HG02885 (cell line): Measurements from ENCODE around the gene CIB2.
A peak's percentile ranks its signal among the peaks of the same experiment; 100 is the strongest.

Experiments used
- ATAC-seq: cut with Tn5 transposase; IDR thresholded peaks from one replicate; pipeline ENCODE4 v1.9.1; 2021; ENCODE audit warnings: mild to moderate bottlenecking; ENCODE audit not compliant: unreplicated experiment, poor library complexity

Gene CIB2

DNA sequence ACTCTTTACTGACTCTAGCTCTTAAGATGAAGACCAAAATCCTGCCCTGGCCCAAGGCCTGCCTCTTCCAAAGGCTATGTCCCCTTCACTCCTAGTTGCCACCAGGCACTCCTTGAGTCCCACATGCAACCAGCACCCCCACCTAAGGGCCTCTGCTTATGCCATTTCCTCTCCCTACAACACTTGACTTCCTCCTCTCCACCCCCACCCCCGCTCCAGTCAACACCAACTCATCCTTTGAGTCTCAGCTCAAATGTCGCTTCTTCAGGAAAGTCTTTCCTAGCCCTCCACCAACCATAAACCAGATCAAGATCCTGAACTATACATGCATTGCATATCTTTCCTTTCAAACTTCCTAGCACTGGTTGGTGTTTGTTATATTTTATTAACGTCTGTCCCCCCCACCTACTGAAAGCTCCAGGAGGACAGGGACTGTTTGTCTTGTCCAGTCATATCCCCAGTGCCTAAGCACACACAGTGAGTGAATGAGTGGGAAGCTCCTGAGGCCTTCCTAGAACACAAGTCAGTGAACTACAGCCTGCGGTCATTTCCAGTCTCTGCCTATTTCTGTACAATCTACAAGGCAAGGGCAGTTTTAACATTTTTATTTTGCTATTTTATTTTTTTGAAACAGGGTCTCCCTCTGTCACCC lies 61.1 kb downstream of the CIB2 start:
- no peak for ATAC-seq

DNA sequence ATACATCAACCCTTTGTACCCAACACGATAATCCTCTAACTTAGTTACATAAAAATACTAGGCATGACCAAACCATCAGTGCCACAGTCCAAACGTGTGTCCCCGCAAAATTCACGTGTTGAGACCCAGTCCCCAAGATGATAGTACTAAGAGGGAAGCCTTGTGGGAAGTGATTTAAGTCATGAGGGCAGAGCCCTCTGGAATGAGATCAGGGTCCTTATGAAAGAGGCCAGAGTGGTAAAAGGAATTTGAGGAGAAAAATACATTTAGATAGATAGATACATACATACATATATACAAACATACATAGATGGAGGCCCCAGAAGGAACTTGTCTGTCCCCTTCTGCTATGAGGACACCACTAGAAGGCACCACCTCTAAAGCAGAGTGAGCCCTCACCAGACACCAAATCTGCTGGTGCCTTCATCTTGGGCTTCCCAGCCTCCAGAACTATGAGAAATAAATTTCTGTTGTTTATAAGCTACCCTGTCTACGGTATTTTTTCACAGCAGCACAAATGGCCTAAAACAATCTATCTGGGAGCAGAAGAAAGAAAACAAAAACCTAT lies 61.7 kb downstream of the CIB2 start:
- ATAC-seq = no peak

DNA sequence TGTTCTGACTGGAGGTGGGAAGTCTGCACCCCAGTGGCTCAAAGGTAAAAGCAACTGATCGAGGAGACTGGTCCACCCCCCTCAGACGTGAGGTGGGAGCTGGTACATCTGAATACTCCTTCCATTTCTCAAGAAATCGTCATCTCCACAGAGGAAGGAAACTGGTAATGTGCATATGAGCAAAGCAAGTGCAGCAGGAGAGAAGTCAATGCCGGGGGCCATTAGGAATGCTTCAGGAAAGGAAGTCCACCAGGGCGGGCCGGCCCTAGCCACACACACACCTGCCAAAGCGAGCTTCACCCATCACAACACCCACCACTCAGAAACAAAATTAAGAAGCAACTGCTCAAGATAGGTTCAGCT lies 62.2 kb downstream of the CIB2 start:
- no peak for ATAC-seq

DNA sequence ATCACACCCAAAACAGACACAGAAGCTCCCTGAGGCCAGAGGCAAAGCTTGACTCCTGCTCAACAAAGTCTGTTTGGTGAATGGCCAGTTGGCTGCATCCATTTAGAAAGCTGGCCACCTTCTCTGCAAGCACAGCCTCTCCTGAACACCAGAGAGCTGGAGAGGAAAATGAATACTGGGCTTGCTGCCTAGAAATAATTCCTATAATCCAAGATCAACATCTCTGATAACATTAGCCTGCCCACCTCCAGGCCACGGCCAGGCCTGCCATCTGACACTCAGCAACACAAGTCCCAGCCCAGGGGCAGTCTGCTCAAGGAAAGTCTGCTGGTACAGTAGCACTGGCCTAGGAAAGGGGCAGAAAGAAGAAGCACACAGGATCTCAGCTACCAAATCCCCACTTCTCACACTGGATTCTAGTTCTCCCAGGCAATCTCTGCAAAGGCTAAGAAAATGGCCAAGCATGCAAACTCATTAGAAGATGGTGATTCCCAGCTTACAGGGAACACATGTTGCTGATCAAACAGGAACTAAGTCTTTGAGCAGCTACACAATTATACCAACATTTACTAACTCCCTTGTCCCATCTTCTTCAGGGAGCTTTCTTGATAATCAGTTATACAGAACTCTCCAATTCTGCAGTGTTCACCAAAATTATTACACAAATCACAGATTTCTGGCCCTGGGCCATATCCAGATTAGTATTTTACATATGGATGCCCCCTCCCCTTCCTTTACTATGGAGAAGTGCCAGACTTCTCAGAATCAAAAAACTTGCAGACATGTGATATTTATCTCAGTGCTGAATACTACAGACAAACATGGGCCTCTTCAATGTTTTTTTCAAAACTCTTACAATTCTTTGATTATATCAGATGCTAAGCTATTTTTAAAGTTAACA lies 63.7 kb downstream of the CIB2 start:
- ATAC-seq = no peak

DNA sequence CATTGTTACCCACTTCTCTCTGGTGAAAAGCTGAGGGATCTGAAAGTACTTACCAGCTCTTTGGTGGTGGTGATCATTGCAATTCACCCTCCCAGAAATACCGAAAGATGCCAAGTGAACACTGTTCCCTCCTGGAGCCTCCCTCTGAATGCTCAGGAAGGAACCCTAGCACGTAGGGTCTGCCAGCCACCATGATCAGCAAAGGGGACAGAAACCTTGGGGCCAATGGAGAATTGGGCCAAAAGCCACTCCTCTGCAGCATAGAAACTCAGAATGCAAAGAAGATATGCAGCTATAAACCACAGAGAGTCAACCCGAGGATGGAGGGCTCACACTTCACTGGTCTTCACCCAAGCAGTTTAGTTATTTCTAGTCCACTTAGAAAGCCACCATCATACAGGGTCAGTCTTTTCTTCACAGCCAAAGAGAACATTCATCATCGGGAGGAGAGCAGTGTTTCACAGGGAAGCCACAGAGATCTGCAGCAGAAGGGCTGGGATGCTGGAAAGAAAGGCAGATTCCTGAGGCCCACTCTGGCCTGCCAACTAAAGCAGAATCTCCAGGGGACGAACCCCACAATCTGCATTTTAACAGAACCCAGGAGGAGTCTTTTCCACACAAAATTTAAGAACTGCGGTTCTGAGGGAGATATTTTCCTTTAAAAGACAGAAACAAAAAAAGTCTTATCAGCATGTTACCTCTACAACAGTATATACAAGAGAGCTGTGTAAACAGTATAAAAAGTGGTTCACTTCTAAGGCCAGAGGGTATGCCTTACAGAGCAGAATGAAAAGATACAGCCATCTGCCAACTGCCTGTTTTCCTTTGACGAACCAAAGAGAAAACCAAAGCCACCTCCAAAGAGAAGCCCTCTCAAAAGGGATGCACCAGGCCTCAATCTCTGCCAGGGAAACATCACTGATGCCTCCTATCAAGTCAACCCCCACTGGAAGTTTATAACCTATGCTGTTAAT lies 65.0 kb downstream of the CIB2 start:
- ATAC-seq = peak; percentile 66

DNA sequence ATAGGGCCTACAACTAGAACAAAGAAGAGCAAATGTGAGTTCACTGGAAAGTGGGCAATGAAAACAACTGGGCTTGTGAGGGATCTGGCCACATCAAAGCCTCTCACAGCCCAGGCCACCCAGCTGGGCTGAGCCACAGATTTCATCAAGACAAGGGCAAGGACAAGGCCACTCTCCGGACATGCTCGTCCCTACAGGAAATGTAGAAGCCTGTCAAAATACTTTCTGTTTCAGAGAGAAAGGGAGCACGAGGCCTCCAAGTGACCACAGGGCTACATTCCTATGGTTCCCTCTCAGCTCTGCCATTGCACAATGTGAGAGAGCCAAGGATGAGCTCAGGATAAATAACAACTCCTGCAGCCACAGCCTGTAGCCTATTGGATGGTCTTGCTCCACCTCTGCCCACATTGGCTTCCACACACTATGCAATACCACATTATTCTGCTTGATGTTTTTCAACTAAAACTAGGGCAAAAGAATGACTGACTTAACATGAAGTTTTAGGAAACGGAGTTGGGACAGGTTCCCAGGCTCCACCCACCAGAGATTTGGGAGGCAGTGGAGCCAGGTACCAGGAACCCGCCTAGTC lies 65.9 kb downstream of the CIB2 start:
- ATAC-seq = no peak

DNA sequence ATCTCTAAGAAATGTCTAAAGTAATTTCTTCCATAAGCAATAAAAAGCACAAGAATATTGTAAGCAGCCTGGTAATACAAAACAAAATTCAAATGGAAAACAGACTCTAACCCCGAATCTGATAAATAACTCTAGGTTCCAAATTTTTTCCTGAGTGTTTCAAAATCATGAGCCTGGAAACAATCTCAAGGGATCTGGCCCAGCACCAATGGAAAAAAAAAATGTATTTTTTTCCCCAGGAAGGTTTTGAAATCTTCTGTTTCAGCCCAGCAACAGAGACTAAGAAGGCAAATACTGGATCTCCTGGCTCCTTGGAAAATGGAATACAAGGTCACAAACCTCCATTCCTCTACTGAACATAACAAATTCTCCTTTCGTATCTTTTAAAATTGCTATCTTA lies 66.7 kb downstream of the CIB2 start:
- no peak for ATAC-seq

DNA sequence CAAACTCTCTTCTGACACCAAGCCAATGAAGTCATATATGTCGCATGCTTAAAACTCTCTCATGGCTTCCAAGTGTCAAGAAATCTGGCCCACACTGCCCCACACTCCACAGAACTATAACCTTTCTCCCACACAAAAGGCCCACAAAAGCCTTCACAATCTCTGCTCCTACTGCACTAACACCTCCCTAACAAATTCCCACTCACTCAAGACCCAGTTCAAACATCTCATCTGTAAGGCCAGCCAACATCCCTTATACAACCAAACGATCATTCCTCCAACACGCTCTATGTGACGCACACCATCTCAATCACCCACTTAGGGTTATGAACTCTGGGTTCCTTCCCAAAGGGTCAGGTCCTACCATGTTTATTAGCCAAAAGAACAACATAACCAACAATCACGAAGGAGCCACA lies 67.3 kb downstream of the CIB2 start:
- ATAC-seq = no peak

DNA sequence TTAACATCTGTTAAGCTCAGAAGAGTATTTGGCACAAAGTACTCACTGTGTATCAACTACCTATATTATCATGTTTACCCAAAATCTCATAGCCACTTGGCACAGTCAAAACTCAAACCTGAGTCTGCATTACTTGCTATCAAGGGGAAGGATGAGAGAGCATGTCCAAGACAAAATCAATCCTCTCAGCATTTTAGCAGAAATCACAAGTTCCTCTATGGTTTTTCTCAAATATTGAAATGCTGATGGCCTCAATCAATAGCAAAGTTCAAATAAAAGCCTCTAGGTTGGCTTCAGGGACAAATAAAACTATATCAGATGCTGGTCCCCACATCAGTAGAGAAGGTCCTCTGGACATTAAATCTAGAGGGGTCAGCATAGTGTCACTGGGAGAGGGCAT lies 68.0 kb downstream of the CIB2 start:
- ATAC-seq = no peak

DNA sequence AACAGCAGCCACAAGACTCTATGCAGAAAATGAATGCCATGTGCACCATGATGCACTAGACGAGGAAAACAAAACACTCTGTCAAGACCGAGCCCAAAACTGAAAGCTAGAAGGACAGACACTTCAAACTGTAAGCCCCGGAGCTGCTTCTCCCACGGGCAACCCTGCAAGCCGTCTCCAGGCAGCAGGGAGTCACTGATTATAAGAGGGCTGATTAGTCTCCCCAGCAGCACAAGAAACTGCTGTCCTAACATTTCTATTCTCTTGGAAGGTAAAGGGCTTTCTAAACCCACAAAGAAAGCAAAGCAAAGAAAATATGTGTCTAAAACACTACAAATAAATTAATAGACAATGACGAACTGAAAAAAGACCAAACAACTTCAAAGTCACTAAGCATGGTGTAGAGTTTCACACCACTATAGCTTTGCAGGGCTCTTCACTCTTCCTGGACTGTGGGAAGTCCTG lies 69.2 kb downstream of the CIB2 start:
- ATAC-seq = no peak

DNA sequence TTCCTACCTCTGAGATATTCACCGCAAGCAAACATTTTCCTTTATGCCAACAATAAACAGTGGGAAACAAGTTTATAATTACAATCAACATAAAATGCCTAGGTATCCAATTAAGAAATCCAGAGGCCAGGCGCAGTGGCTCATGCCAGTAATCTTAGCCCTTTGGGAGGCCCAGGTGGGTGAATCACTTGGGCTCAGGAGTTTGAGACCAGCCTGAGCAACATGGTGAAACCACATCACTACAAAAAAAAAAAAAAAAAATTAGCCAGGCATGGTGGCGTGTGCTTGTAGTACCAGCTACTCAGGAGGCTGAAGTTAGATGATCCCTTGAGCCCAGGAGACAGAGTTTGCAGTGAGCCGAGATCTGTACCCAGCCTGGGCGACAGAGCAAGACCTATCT lies 71.0 kb downstream of the CIB2 start:
- no peak for ATAC-seq

DNA sequence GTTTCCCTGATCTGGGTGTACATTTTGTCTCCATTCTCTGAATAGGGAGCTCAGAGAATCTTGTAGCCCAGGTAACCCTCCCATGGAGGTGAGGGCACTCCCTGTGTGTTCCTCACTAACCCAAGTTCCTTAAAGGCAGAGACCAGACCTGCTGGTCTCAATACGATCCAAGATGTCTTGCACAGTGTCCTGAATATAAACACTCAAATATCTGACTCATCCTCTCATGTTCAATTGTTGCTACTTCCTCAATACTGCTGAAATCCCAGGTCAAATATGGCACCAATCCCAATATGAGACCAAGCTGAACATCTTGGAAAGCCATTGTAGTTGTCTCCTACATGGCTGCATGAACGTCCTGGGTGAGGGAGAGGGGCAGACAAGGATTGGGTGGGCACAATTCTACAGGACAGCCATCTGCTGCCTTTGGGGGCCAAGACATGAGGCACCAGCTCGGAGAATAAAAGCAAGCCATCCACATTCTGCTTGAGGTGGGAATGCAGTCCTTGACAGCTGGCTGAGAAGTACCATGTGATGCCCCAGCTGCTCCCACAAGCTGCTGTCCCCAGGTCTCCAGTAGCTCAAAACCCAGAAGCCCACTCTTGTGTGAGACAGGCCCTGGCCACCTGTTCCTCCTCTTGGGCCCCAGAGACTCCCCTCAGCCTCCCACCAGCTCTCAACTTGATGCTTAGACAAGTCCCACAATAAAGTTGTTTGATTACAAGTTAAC lies 72.0 kb downstream of the CIB2 start:
- no peak for ATAC-seq

DNA sequence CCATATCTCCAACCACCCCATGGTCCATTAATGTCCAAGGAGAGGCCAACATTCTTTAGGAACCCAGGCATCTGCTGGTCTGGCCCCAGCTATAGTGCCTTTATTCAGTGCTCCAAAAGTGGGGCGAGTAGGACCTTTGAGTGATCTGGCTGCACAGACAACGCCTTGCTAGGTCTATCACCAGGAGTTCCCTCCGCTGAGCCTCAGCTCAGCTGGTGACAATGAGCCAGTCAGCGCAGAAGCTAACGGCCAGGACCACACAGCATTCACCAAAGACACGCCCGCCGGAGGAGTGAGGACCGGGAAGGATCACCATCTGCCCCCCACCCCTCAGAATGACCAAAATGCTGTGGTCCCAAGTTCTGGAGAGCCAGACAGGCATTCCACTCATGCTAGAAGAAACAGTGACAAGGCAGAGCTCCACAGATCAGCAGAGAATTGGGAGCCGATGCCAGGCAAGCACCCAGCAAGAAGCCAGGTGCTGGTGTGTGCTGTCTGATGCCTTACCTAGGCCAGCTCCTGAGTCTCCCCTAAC lies 72.8 kb downstream of the CIB2 start:
- no peak for ATAC-seq

DNA sequence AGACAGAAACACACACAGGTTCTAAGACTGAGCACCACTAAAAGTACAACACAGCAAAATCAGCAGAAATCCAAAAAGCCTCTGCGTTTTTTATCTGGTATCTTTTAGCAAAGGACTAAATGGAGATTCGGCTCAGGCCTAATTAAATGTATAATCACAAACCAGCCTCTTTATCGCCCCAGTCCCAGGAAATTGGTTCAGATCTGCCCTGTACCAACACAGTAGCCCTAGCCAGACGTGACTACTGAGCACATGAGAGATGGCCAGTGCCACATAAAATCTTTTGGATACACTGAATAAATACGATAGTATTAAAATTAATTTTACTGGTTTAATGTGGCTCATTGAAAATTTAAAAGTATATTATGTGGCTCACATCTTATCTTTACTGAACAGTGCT lies 73.4 kb downstream of the CIB2 start:
- ATAC-seq = no peak

DNA sequence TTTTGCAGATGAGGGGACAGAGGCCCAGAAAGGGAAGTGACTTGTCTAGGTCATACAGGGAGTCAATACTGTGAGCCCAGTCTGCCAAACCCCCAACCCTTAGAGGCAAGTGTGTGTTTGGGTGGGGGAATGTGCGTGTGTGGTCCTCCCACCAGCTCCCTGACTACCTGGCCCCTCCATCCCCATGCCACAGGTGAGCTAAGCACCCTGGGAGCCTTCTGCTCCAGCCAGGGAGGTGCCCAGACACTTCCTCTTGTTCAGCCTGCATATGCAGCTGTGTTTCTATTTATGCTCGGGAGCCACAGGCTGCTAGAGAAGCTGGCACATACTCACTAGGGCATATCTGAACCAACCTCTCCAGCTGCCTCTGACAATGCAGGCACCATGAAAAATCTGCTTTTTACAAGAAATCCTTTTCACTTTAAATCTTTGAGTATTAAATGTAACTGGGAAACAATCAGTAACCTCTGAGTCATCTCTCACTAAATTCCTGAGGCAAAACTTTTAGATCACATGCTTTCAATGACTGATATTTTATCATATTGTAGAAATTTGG lies 74.5 kb downstream of the CIB2 start:
- ATAC-seq = no peak

DNA sequence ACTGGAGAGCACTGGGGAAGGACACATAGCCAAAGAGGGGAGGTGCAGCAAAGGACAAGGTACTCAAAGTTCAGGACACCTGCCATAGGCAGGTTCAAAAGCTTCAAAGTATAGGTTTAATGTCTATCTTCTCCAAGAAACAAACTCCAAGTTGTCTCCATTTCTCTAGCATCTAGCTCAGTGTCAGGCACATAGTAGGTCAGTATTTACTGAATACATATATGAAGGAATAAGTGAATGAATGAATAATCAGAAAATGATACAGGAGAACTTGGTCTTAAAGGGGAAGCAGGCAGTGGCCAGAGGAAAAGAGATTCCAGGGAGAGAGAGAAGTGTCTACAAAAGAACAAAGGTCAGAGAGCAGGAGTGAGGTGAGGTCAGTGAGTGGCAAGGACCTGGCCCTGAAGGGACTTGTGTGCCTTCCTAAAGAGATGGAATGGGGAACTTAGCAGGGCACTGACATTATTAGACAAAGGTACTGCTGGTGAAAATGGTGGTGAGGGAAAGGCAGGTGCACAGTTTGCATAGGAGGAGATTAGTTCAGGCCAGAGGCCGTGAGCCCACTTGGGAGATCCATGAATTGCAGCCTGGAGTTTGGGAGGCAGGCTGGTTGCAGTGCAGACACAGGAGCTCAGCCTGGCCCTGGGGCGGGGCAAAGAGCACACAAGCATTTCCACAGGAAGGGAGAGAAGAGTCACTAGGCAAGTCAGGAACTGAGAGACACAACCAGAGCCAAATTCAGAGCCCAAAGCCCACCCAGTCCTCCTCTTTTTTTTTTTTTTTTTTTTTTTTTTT lies 75.1 kb downstream of the CIB2 start:
- ATAC-seq = no peak

DNA sequence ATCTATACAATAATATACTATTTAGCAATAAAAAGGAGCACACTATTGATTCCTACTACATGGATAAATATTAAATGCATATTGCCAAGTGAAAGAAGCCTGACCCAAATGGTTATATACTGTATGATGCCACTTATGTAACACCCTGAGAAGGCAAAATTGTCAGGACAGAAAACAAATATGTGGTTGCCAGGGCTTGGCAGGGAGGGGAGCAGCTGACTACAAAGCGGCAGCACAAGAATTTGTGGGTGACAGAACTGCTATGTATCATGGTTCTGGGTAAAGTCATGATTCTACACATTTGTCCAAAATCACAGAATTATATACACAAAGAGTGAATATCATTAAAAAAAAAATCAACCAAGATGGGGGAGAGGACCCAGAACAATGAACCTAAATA lies 76.3 kb downstream of the CIB2 start:
- ATAC-seq = no peak
